Measurements from ENCODE around the gene LRRC43.

DNA sequence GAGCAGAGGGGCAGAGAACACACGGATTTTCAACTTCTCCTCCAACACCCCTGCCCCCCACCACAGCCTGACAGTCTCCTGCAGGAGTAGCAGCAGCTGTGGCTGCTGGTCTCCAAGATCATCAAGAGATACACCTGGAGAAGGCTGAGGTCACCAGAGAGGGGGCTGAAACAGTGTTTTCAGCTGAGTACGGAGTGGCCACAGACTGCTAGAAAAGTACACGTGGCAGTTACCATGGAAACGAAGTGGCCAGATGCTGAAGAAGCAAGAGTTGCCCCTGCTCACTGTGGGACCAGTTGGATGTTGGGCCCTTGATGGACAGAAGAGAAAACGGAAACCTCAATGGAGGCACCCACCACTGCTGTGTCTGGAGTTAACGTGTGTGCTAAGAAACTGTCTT, 47.9 kb downstream of the LRRC43 start:
- TF ChIP-seq, protein P1, sequence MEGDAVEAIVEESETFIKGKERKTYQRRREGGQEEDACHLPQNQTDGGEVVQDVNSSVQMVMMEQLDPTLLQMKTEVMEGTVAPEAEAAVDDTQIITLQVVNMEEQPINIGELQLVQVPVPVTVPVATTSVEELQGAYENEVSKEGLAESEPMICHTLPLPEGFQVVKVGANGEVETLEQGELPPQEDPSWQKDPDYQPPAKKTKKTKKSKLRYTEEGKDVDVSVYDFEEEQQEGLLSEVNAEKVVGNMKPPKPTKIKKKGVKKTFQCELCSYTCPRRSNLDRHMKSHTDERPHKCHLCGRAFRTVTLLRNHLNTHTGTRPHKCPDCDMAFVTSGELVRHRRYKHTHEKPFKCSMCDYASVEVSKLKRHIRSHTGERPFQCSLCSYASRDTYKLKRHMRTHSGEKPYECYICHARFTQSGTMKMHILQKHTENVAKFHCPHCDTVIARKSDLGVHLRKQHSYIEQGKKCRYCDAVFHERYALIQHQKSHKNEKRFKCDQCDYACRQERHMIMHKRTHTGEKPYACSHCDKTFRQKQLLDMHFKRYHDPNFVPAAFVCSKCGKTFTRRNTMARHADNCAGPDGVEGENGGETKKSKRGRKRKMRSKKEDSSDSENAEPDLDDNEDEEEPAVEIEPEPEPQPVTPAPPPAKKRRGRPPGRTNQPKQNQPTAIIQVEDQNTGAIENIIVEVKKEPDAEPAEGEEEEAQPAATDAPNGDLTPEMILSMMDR (IDR thresholded peaks at IDR 0.05 in 8 of 11, conservative IDR thresholded peaks at IDR 0.05 in 3 of 11) = no peak
- no peak for TF ChIP-seq POLR2A (IDR thresholded peaks at IDR 0.05)
- TF ChIP-seq POLR2AphosphoS5 (IDR thresholded peaks at IDR 0.05) = no peak
